ENCODE data around the gene WDR53.
"Not testable (repeated sequence)": the region's sequence is repeated elsewhere in the genome, so short reads cannot be mapped to it uniquely, and the experiment has no call there.

Gene WDR53

GRCh38 chr3:196568246-196569002 is at the start of gene WDR53, which contains the start of gene FBXO45:
WDR53 (minus strand) TSS chr3:196568554; CDS start chr3:196561475, 7,079 bp downstream.
FBXO45 (plus strand) TSS chr3:196568660; CDS start chr3:196568985, 325 bp downstream.
- DNase-seq = peak; percentile 95

- DNase-seq = no peak
Measured at GRCh38 chr3:196617256-196617655, 48.9 kb upstream of the WDR53 start.

DNA sequence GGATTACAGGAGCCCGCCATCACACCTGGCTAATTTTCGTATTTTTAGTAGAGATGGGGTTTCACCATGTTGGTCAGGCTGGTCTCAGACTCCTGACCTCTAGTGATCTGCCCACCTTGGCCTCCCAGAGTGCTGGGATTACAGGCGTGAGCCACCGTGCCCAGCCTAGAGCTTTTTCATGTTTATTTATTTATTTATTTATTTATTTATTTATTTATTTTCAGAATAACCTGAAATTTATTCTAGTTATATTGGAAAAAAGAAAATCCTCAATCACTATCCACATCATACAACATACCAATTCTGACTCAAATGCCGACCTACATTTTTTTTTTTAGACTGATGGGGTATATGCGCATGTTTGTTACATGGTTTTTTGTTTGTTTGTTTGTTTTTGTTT is 46.9 kb upstream of the WDR53 start:
- not testable (repeated sequence) for DNase-seq

DNA sequence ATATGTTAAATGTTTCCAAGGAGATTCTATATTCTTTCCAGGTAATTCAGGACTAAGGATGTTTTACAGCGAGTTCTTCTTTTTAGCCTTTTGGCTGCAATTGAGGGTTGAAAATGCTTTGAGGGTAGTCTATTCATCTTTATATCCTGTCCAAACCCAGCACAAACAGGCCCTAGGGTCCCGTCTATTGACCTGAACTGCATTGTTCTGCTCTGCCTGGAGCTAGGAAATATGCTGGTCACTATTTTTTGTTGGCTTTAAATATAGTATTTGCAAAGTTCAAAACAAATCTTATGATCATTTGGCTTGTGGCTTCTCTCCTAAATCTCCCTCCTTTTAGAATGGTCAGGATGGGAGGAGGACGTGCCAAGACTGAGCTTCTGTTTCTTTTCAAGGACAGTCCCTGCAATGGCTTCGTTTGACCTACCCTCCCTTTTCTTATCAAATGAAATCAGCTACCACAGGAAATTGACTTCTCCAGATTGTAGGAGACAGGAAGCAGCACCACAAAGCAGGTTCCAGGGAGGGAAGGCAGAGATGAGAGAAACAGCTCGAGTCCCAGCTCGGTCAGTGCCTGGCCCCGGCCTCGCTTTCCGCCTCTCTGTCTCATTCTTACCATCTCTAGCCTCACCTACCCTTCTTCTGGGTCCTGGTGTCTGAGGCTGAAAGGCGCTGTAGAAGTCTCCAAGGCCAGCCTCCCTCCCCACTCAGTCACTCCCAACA is 43.6 kb upstream of the WDR53 start:
- no peak for DNase-seq

- DNase-seq = no peak
Measured at GRCh38 chr3:196609805-196610515, 41.6 kb upstream of the WDR53 start.

DNA sequence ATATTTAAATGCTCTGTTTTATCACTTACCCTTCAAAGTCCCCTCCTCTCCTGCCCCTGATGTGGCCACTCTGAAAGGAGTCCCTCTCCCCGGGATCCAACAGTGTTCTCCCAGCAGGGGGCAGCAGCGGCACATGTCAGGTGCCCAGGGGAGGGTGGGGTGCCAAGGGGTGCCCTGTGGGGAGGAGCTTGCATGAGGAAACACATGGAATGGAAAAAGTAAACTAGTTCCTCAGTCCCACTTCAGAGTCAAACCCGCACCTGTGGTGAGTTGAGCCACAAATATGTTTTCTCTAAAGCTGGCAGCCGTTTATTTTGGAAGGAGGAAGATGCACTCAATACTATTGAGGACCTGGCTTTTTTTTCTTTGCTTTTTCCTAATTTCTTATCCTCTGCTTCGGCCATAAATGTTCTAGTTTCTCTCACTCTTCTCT is 41.0 kb upstream of the WDR53 start:
- peak; percentile 99 for DNase-seq

DNA sequence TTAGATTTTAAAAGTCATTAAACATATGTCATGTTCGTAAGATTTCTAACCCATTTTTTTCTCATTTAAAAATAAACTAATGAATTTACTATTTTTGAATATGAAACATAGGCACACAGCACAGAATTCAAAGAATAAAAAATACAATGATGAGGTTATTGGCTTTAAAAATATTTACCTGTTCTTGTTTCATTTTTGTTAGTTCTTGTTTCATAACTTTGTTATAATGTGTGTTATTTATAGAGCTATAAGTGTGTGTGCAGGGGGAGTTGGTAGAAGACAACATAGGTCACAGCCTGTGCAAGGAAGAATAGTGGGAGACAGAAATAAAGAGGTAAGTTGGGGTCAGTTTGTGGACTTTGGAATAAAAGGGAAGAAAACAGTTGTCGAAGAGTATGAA is 40.3 kb upstream of the WDR53 start:
- DNase-seq = no peak

GRCh38 chr3:196604548-196604947 is 36.2 kb upstream of the WDR53 start:
- DNase-seq = peak; percentile 57

- DNase-seq = no peak
Measured at GRCh38 chr3:196603683-196604082, 35.3 kb upstream of the WDR53 start.

DNA sequence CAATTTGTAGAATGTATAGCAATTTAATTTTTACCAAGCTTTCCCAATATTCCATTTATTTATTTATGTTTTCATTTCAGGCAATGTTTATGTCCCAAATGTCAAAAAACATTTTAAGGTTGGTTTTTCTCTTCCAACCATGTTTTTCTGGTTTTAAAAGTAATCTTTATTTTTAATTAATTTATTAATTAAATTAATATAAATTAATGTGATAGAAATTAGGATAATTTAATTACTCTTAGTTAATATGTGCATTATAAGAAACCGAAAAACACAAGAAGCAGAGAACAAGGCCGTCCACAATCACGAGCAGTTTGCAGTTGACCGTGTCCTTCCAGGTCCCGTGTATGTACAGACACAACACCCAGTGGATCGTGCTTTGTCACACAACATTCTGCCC is 34.3 kb upstream of the WDR53 start:
- DNase-seq = no peak

DNA sequence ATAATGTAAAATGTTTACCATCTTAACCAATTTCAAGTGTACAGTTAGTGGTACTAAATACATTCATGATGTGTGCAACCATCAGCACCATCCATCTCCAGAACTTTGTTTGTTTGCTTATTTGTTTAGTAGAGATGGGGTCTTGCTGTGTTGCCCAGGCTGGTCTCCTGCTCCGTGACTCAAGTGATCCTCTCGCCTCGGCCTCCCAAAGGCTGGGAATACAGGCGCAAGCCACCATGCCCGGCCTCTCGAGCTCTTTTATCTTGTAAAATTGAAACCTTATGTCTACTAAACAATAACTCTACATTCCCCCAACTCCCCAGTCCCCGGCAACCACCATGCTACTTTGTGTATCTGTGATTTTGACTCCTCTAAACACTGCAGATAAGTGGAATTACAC is 32.0 kb upstream of the WDR53 start:
- DNase-seq = no peak

GRCh38 chr3:196599734-196600128 is 31.4 kb upstream of the WDR53 start:
- DNase-seq = no peak

DNA sequence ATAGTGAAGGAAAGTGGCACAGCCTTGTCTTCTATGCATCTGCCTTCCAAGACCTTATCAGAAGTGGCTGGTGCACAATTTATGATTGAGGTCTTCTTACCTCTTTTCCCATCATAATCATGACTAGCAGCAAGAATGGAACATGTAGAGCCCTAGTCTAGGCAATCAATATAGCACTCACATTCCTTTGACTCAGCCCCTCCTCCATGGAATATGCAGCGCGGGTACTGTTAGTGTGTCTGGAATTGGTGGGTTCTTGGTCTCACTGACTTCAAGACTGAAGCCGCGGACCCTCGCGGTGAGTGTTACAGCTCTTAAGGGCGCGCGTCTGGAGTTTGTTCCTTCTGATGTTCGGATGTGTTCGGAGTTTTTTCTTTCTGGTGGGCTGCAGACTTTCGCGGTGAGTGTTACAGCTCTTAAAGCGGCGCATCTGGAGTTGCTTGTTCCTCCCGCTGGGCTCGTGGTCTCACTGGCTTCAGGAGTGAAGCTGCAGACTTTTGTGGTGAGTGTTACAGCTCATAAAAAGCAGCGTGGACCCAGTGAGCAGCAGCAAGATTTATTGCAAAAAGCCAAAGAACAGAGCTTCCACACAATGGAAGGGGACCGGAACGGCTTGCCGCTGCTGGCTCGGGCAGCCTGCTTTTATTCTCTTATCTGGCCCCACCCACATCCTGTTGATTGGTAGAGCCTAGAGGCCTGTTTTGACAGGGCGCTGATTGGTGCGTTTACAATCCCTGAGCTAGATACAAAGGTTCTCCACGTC is 29.8 kb upstream of the WDR53 start:
- peak; percentile 59 for DNase-seq

- DNase-seq = no peak
Measured at GRCh38 chr3:196596355-196596754, 28.0 kb upstream of the WDR53 start.

DNA sequence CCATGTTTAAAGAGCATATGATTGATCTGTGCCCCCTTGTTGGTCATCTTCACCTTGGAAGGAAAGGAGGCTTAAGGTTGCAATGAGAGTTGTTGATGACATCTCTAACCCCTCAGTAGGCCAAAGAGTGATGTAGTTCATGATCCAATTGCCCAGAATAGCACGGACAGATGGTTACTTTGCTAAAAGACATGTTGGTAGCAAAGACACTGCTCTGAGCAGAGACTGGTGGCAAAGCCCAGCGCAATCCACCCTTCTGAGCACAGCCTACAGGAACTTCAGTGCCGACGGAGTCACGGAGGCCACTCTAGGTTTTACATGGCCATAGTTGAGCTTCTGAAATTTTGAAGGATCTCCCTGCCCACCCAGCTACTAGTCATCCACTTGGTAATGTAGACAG is 21.9 kb upstream of the WDR53 start:
- DNase-seq = no peak

DNA sequence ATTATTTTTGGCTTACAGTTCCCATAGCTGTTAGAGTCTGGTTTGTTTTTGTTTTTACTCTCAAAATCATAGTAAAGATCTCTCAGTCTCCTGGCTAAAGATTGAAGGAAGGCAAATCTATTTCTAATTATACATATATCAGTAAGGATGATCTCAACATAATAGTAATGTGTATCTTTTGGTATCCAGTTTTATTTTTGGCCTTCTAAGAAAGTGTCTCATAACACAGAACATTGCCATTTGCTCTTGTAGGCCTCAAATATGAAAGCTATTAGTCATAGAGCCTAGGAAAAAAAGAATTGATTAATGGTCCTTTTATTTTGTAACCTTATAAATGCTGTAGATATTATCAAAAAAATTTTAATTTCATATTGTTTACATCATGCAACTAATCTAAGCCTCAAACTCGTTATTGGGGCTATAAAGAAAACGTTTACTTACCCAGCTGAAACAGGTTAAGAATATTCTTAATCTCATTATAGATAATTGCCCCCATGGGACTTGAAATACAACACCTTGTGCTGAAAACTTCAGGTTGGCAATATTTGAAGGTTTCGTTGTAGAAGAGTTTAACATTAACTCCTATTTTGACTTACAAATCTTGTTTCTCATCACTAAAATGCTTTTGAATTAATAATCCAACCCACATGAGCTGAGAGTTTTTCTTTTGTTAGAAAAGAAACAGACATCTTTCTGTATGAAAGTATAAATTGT is 16.8 kb upstream of the WDR53 start:
- DNase-seq = no peak

DNA sequence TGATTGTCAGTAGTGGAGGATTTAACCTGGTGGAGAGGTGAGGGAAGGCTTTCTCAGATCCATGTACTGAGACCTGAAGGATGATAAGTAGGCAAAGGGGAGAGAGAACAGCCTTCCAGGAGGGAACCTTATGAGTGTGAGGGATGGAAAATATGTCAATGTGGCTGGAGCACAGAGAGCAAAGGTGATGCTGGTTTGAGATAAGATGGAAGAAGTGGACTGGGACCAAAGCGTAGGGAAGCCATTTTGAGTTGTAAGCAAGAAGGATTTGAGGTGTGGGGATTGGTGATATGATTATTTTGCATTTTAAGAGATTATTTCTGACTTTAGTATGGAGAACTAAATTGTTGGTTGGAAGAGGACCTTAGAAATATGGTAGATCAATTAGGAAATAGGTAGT is 4.0 kb upstream of the WDR53 start:
- no peak for DNase-seq

- DNase-seq = not testable (repeated sequence)
Measured at GRCh38 chr3:196570332-196570731, 2.0 kb upstream of the WDR53 start.

GRCh38 chr3:196569003-196569516 is 706 bp upstream of the WDR53 start:
- DNase-seq = peak; percentile 66

DNA sequence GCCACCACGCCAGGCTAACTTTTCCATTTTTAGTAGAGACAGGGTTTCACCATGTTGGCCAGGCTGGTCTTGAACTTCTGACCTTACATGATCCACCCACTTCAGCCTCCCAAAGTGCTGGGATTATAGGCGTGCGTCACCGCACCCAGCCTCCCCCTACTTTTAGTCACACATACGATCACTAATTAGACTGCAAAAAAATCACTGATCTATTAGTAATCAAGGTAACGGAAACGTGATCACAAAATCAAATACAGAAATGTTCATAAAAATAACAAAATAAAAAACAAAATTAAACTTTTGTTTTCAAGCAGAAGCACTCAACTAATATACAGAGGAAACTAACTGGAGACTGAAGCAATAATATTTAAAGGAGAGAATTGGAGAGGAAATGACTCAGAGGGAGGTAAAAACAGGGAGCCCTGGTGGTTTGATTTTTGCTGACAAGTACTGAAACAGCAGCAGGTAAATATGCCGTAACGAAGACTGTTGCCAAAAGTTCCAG is 4.6 kb downstream of the WDR53 start:
- peak; percentile 31 for DNase-seq

- DNase-seq = no peak
Measured at GRCh38 chr3:196559826-196560225, 8.5 kb downstream of the WDR53 start.

DNA sequence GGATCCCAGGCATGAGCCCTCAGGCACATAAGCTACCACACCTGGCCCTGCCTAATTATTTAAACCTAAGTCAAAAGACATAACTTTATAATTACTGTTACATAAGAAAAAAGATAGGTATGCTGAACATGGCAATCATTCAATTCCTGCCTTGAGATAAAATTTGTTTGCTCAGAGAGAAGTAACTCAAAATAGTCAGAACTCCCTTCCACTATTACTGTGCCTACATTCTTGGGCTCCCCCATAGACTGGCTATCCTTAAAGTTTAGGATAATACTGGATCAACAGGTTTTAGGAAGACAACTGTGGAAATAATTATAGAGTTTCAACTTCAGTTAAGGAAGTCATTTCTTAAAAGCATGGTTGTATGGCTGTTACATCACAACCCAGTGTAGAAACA is 9.9 kb downstream of the WDR53 start:
- DNase-seq = no peak
